RWPE2 (cell line): ENCODE measurements around the gene ABCA13.

Source experiments
- ATAC-seq: fragments of 200-7000 bp; cut with Tn5 transposase; 3 replicates; pipeline ENCODE4 v1.9.1; 2021; ENCODE audit warnings: low read depth
- DNase-seq: peaks from one replicate; pipeline ENCODE4 v3.0.0-alpha.2; 2020; ENCODE audit warnings: low spot score
- H3K27ac ChIP-seq: fragments of 450-650 bp; 2 replicates; pipeline ENCODE4 v1.5.1; 2017; ENCODE audit warnings: mild to moderate bottlenecking; ENCODE audit not compliant: poor library complexity, severe bottlenecking
- H3K27me3 ChIP-seq: fragments of 250-450 bp; sonication (Bioruptor Pico); 2 replicates; pipeline ENCODE4 v1.5.1; 2021; ENCODE audit warnings: mild to moderate bottlenecking, moderate library complexity; ENCODE audit not compliant: insufficient read depth, poor library complexity, severe bottlenecking
- H3K36me3 ChIP-seq: fragments of 250-450 bp; sonication (Bioruptor Pico); 2 replicates; pipeline ENCODE4 v1.5.1; 2020; ENCODE audit warnings: low read depth, mild to moderate bottlenecking, moderate library complexity
- H3K4me1 ChIP-seq: fragments of 250-450 bp; sonication (Bioruptor Pico); 2 replicates; pipeline ENCODE4 v1.5.1; 2021; ENCODE audit warnings: mild to moderate bottlenecking, moderate library complexity; ENCODE audit not compliant: insufficient read depth, poor library complexity, severe bottlenecking
- H3K4me3 ChIP-seq: fragments of 250-450 bp; sonication (Bioruptor Pico); 2 replicates; pipeline ENCODE4 v1.5.1; 2021; ENCODE audit warnings: mild to moderate bottlenecking, moderate library complexity; ENCODE audit not compliant: severe bottlenecking
- H3K9me3 ChIP-seq: fragments of 250-450 bp; sonication (Bioruptor Pico); 2 replicates; pipeline ENCODE4 v1.5.1; 2021; ENCODE audit warnings: mild to moderate bottlenecking, moderate library complexity; ENCODE audit not compliant: severe bottlenecking
- CTCF ChIP-seq: fragments of 450-650 bp; IDR thresholded peaks from one replicate; pipeline ENCODE4 v1.5.1; 2017; ENCODE audit warnings: mild to moderate bottlenecking, moderate library complexity; ENCODE audit not compliant: poor library complexity, severe bottlenecking

ABCA13 gene

GRCh38 chr7:48363174-48363573 lies 191.9 kb downstream of the ABCA13 start:
- Histone ChIP-seq H3K27ac (no peak overlapping the region), H3K4me1 (peaks cover 21% of the 10 kb centered on the region), H3K4me3 (no peak overlapping the region), H3K9me3 (no peaks in the 10 kb centered on the region), H3K27me3 (no peaks in the 10 kb centered on the region), H3K36me3 (no peaks in the 10 kb centered on the region)
- no peak for TF ChIP-seq CTCF
- ATAC-seq (no peak), DNase-seq (no peak)

- Histone ChIP-seq H3K27me3 (no peaks in the 10 kb centered on the region), H3K27ac (peak overlapping the region; percentile 43), H3K4me3 (no peak overlapping the region), H3K36me3 (no peaks in the 10 kb centered on the region), H3K9me3 (no peaks in the 10 kb centered on the region), H3K4me1 (peaks cover 21% of the 10 kb centered on the region)
- DNase-seq: no peak
- no peak for TF ChIP-seq CTCF
- peak; percentile 60; the same call in 2 of the 3 replicates for ATAC-seq
Observed at GRCh38 chr7:48365010-48365409, 193.8 kb downstream of the ABCA13 start.

- Histone ChIP-seq H3K4me3 (no peak overlapping the region), H3K27me3 (no peaks in the 10 kb centered on the region), H3K36me3 (no peaks in the 10 kb centered on the region), H3K4me1 (peaks cover 21% of the 10 kb centered on the region), H3K27ac (peak overlapping the region; percentile 43), H3K9me3 (peaks cover 2% of the 10 kb centered on the region)
- ATAC-seq (peak; percentile 97), DNase-seq (no peak)
- TF ChIP-seq CTCF: no peak
Observed at GRCh38 chr7:48366096-48366495, 194.8 kb downstream of the ABCA13 start.

GRCh38 chr7:48376263-48376662 lies 205.0 kb downstream of the ABCA13 start:
- no peak for ATAC-seq
- no peaks in the 10 kb centered on the region for H3K9me3 ChIP-seq
- no peak for DNase-seq
- TF ChIP-seq CTCF: no peak
- no peaks in the 10 kb centered on the region for H3K27me3 ChIP-seq
- no peaks in the 10 kb centered on the region for H3K4me1 ChIP-seq
- H3K27ac ChIP-seq: no peak overlapping the region
- no peak overlapping the region for H3K4me3 ChIP-seq
- H3K36me3 ChIP-seq: no peaks in the 10 kb centered on the region

GRCh38 chr7:48380921-48381320 lies 209.7 kb downstream of the ABCA13 start:
- no peak for TF ChIP-seq CTCF
- ATAC-seq: no peak
- no peak overlapping the region for H3K27ac ChIP-seq
- H3K27me3 ChIP-seq: no peaks in the 10 kb centered on the region
- no peaks in the 10 kb centered on the region for H3K36me3 ChIP-seq
- DNase-seq: no peak
- H3K9me3 ChIP-seq: no peaks in the 10 kb centered on the region
- no peaks in the 10 kb centered on the region for H3K4me1 ChIP-seq
- H3K4me3 ChIP-seq: no peak overlapping the region
